ENCODE results near the gene TMEM74B.
A peak's percentile ranks its signal among the peaks of the same experiment; 100 is the strongest.
"Not testable (repeated sequence)": the region's sequence is repeated elsewhere in the genome, so short reads cannot be mapped to it uniquely, and the experiment has no call there.

Gene TMEM74B

GRCh38 chr20:1184638-1185315 is at the start of gene TMEM74B:
TMEM74B (minus strand) TSS chr20:1184981; CDS start chr20:1183801, 1,180 bp downstream.
- no peak for DNase-seq

GRCh38 chr20:1232286-1233111 is 47.7 kb upstream of the TMEM74B start:
- DNase-seq, result no peak

- DNase-seq, result no peak
Measured at GRCh38 chr20:1229541-1229940, 44.8 kb upstream of the TMEM74B start.

DNA sequence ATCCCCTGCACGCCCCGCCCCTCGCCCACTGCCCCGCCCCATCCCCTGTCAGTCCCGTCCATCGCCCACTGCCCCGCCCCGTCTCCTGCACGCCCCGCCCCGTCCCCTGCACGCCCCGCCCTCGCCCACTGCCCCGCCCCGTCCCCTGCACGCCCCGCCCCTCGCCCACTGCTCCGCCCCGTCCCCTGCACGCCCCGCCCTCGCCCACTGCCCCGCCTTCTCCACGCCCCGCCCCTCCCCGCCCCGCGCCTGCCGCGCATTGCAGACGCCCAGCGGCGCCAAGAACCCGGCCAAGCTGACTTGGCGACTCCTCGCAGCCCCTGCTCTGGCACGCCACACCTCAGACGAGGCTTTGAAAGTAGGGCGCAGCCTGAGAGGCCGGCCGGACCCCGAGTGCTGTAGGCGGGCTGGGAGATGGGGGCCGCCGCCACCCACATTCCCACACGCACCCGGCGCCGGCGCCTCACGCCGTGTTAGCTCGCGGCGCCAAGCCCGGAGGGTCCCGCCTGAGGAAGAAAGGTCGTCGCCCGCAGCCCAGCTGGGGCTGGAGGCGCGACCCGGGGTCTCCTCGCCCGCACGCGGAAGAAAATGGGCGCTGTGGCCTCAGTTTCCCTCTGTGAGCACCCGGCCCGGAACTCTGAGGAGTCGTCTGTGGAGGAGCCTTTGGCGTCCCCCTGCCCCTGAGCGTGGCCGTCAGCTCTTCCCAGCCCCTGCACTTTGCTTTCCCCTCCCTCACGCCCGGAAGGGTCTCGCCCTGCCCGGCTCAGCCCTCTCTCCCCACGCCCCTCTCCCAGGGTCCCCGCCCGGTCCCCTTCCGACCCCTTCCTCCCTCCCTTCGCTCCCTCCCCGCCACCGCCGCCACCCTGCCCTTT is 41.2 kb upstream of the TMEM74B start, which contains the start of gene RAD21L1:
Gene RAD21L1 (plus strand): TSS at position 262 of the 872 bp plus-strand sequence. CDS start 2,410 bp downstream, outside the sequence.
- peak; percentile 77 to 85 for DNase-seq

GRCh38 chr20:1225263-1225782 is 40.5 kb upstream of the TMEM74B start:
- DNase-seq, result no peak

DNA sequence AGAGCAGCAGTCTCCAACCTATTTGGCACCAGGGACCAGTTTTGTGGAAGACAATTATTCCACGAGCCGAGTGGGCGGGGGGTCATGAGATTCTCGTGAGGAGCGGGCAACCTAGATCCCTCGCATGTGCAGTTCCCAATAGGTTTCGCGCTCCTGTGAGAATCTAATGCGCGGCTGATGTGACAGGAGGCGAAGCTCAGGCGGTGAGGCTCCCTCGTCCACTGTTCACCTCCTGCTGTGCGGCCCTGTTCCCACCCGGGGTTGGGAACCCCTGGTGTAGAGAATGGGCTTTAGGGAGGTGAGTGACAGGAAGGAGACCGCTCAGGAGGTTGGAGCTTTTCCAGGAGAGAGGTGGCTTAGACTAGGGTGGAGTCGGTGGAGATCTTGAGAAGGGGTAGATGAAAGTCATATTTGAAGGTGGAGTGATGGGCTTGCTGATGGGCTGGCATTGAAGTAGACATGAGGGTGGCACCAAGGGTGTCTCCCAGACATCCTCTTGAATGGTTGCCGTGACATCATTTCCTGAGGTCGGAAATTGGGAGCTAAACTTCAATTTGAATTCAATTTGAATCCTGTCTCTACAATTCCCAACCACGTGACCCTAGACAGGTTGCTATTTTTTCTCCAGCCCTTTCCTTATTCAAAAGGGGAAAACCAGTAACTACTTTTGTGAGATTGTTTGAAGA is 39.6 kb upstream of the TMEM74B start:
- DNase-seq, result no peak

GRCh38 chr20:1222750-1223149 is 38.0 kb upstream of the TMEM74B start:
- not testable (repeated sequence) for DNase-seq

DNA sequence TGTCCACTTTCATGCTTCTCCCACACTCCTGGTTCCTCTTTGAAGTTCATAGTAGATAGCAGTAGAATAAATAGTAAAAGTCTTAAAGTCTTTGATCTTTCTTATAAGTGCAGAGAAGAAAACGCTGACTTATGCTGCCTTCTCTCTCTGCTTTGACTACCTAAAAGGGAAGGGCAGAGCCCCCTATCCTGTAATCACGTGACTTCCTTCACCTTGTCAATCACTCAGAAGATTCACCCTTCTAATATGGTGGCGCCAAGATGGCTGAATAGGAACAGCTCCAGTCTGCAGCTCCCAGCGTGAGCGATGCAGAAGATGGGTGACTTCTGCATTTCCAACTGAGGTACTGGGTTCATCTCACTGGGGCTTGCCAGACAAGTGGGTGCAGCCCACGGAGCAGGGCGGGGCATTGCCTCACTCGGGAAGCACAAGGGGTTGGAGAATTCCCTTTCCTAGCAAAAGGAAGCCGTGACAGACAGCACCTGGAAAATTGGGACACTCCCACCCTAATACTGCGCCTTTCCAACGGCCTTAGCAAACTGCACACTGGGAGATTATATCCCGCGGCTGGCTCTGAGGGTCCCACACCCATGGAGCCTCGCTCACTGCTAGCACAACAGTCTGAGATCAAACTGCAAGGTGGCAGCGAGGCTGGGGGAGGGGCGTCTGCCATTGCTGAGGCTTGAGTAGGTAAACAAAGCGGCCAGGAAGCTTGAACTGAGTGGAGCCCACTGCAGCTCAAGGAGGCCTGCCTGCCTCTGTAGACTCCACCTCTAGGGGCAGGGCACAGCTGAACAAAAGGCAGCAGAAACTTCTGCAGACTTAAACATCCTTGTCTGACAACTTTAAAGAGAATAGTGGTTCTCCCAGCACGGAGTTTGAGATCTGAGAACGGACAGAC is 32.0 kb upstream of the TMEM74B start:
- DNase-seq, result not testable (repeated sequence)

DNA sequence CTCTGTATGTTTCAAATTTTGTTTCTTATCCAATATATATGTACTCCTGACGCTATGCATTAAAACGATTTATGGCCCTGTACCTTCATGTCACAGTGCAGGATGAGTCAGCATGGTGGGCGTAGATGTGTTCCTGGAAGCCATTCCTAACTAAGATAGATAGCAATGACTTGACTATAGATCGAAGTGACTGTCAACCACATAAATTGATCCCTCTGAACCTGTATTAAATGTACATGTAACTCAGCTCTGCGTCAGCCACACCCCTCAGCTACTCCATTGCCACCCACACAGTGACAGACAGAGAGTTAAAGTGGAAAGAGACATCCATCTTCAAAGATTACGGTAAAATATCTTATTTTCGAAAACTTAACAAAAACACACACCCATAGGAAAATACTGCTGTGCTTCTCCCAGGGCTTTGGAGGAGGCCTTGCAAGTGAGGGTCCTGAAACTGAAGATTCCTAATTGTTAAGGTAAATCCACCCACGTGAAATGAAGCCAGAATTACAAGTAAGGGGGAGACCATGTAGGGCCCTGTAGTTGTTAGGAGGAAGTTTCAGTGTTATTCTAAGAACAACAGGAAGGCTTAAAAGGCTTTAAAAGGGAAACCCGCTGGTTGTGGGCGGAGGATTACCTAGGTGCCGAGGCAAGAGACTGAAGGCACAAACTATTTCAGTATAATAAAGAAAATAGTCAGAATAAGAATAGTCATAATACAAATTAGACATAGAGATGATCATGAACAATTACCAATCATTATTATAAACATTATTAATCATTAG is 30.8 kb upstream of the TMEM74B start:
- peak; percentile 54 to 57 for DNase-seq

DNA sequence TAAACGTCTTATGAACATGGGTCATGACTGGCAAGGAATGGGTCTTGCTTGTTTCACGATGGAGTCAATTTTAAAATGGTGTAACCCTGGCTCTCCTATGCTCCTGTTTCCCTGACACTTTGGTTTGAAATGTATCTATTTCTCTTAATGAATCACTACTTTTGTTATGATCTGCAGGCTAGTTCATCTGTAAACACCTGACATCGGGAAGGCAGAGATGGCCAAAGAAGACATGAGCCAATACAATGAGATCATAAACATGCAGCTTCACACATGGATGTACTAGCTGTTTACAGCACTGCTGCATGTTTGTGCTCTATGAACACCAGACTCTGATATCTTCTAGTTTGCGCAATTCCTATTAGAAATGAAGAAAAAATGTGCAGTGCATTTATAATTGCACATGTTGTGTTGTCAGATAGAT is 30.1 kb upstream of the TMEM74B start:
- DNase-seq, result no peak

- DNase-seq, result peak; percentile 62 to 65
Measured at GRCh38 chr20:1212607-1213396, 28.0 kb upstream of the TMEM74B start.

DNA sequence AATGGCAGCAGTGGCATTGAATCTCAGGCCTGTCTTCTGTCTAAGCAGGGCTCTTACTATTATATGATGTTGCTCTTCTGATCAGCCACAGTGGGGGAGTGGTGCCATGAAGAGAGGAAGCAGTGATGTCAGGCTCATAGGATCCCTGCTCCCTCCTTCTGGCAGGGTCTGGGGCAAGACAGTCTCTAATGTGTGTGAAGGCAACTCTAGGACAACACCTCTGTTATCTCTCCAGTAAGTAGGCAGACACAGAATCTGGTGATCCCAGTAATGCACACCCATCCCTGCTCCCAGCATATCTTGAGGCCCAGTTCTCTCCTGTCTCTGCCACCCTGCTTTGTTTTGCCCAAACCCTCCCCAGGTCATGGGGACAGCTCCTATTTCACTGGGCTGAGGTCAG is 27.2 kb upstream of the TMEM74B start:
- no peak for DNase-seq

DNA sequence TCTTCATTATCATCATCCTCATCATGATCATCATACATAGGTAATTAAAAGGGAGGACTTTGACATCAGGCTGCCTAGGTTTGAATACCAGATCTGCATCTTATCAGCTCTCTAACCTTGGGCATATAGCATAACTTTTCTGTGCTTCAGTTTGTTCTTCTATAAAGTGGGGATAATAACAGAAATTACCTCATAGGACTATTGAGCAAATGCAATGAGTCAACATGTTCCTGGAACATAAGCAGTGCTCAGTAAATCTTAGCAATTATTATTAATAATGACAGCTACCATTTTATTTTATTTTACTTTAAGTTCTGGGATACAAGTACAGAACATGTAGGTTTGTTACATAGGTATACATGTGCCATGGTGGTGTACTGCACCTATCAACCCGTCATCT is 25.7 kb upstream of the TMEM74B start:
- DNase-seq, result no peak

DNA sequence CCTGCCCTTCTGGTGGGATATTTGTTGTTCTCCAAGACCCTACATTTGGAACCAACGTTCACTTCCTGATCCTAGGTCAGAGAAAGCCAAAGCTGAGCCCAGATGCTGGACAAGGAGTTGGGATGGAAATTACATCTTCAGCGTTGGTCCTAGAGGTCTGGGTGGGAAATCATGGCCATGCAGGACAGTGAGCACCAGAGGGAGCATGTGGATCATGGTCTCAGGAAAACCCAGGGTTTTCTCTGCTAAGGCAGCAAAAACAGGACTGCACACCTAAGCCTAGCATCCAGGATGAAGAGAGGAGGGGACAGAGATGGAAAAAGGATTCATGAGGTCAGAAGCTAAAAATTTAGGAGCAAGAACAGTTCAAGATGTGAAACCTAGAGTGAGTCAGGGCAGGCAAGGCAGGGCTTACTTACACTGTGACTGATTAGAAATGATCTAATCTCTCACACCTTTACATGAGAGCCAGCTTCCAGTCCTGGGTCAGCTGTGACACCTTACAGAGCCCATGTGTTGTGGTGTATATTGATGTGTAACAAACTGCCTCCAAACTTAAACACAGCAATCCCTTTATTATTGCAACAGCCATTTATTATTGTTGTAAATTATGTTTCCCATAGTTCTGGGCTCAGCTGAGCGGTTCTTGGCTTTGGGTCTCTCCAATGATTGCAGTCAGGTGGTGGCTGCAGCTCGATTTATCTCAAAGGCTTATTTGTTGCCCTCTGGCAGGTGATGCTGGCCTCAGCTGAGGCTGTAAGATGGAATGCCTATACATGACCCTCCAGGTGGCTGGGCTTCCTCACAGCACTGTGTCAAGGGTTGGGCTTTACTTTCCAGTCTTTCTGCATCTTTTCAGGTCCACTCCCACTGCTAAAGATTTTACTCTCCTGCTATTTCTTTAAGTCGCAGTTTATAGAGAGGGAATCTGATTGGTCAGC is 24.9 kb upstream of the TMEM74B start:
- no peak for DNase-seq

GRCh38 chr20:1207293-1207878 is 22.6 kb upstream of the TMEM74B start:
- no peak for DNase-seq

GRCh38 chr20:1206366-1207148 is 21.8 kb upstream of the TMEM74B start:
- no peak for DNase-seq

DNA sequence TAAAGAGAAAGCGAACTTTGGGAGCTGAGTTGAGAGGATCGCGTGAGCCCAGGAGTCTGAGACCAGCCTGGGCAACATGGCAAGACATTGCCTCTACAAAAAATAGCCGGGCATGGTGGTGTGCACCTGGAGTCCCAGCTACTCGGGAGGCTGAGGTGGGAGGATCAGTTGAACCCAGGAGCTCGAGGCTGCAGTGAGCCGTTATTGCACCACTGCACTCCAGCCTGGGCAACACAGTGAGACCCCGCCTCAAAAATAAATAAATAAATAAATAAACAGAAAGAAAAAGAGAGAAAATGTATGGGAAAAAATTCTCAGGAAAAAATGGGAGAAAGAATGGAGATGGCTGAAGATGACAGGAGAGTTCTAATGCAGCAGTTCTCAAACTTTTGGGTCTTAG is 21.0 kb upstream of the TMEM74B start:
- no peak for DNase-seq
